OCI-LY7 (cell line): ENCODE results near the gene MRPL50. TPM values are rescaled to one million over a fixed set of nuclear protein-coding genes. Genes with fewer than 3 reads are reported as not detected.

Source experiments
- BruUV-seq: library from RNA; stranded (reverse); fragments of 400-500 nt; replicated peaks from 2 replicates; lab custom pipeline; 2021; lab: Mats Ljungman, UMichigan
- CTCF ChIA-PET: fragments of 300-600 bp; sonication (Branson Sonifier 250); formaldehyde crosslinking; loops from one replicate; lab custom pipeline; 2022; ENCODE audit warnings: antibody characterized with exemption; ENCODE audit not compliant: unreplicated experiment; lab: Charles Lee
- POLR2A ChIA-PET: fragments of 300-600 bp; sonication (Branson Sonifier 250); formaldehyde crosslinking; loops from one replicate; lab custom pipeline; 2022; ENCODE audit warnings: antibody characterized with exemption; lab: Charles Lee
- DNase-seq: peaks from one replicate; pipeline ENCODE4 v3.0.0-alpha.2; 2015; ENCODE audit warnings: low spot score
- H2AFZ ChIP-seq: fragments of 200-600 bp; sonication (generic), shearing (Covaris generic); 2 replicates; pipeline ENCODE4 v1.6.1; 2014; ENCODE audit warnings: mild to moderate bottlenecking, antibody characterized with exemption, low read length, moderate library complexity
- H3K27ac ChIP-seq: fragments of 200-600 bp; sonication (generic); 2 replicates; pipeline ENCODE4 v1.5.1; 2014; ENCODE audit warnings: mixed run types, low read depth, mild to moderate bottlenecking, moderate library complexity, low read length, inconsistent platforms; ENCODE audit not compliant: poor library complexity, severe bottlenecking
- H3K36me3 ChIP-seq: fragments of 200-600 bp; sonication (generic); 2 replicates; pipeline ENCODE4 v1.6.1; 2014; ENCODE audit warnings: mild to moderate bottlenecking, antibody characterized with exemption, low read length, moderate library complexity, mixed read lengths; ENCODE audit not compliant: insufficient read depth
- H3K4me1 ChIP-seq: fragments of 200-600 bp; sonication (generic); 2 replicates; pipeline ENCODE4 v1.5.1; 2014; ENCODE audit warnings: mild to moderate bottlenecking, low read length; ENCODE audit not compliant: insufficient read depth, poor library complexity, severe bottlenecking
- H3K4me2 ChIP-seq: fragments of 200-600 bp; sonication (generic); 2 replicates; pipeline ENCODE4 v1.6.1; 2014; ENCODE audit warnings: mild to moderate bottlenecking, low read length
- H3K4me3 ChIP-seq: fragments of 200-600 bp; sonication (generic); 2 replicates; pipeline ENCODE4 v1.5.1; 2014; ENCODE audit warnings: mild to moderate bottlenecking, low read depth, low read length; ENCODE audit not compliant: poor library complexity, severe bottlenecking
- H3K79me2 ChIP-seq: fragments of 200-600 bp; sonication (generic); 2 replicates; pipeline ENCODE4 v1.6.1; 2016; ENCODE audit warnings: low read depth, mild to moderate bottlenecking, low read length, moderate library complexity, mixed read lengths; ENCODE audit not compliant: insufficient read depth
- H3K9me2 ChIP-seq: fragments of 200-600 bp; sonication (generic); 2 replicates; pipeline ENCODE4 v1.6.1; 2016; ENCODE audit warnings: mild to moderate bottlenecking, low read length, mixed read lengths; ENCODE audit not compliant: insufficient read depth
- H3K9me3 ChIP-seq: fragments of 200-600 bp; sonication (generic); 2 replicates; pipeline ENCODE4 v1.6.1; 2014; ENCODE audit warnings: mild to moderate bottlenecking, mixed run types, low read length, mixed read lengths
- H4K20me1 ChIP-seq: fragments of 200-600 bp; sonication (generic); 2 replicates; pipeline ENCODE4 v1.6.1; 2014; ENCODE audit warnings: mild to moderate bottlenecking, antibody characterized with exemption, low read length, moderate library complexity, mixed read lengths; ENCODE audit not compliant: insufficient read depth
- CTCF ChIP-seq: fragments of 200-600 bp; sonication (generic); conservative IDR thresholded peaks from 2 replicates; pipeline ENCODE4 v1.5.1; 2014; ENCODE audit warnings: mild to moderate bottlenecking, antibody characterized with exemption, low read length, moderate library complexity, mixed read lengths
- EZH2phosphoT487 ChIP-seq: fragments of 200-600 bp; sonication (generic); IDR thresholded peaks from 2 replicates; pipeline ENCODE4 v1.6.1; 2018; ENCODE audit warnings: low read depth, borderline replicate concordance, mild to moderate bottlenecking, mixed run types, antibody characterized with exemption, low read length, moderate library complexity, mixed read lengths
- intact Hi-C: fragments of 100-400 bp; cut with micrococcal nuclease; formaldehyde crosslinking; loops from one replicate; pipeline ENCODE4 v1.10.0; 2022; ENCODE audit not compliant: unreplicated experiment
- total RNA-seq, 2 experiments: library from RNA; depleted of rRNA in 1 of 2; stranded (reverse); fragments of >200 nt in 1 of 2; shearing (Covaris generic) in 1 of 2; gene quantifications; 2 replicates each; pipeline ENCODE4 v1.2.3, GENCODE V29; 2014 to 2022

The MRPL50 gene
- total RNA-seq, 2 experiments from 2014 or later, result 12.8 to 18.5 TPM

- no peaks in the 10 kb centered on the region for H3K4me1 ChIP-seq
- no peak overlapping the region for H2AFZ ChIP-seq
- ChIA-PET POLR2A (interaction anchor here (0.6 to 0.9 kb wide), 6 partner anchors 11 to 831 kb away, joined by 3 to 6 read pairs (median 3); partner anchors contain the start of gene ALDOB), CTCF (no interaction called here)
- no TSS peak for BruUV-seq
- no peaks in the 10 kb centered on the region for H3K36me3 ChIP-seq
- no peaks in the 10 kb centered on the region for H3K9me3 ChIP-seq
- no peaks in the 10 kb centered on the region for H3K79me2 ChIP-seq
- H3K27ac ChIP-seq, result no peak overlapping the region
- intact Hi-C loops, result no loop called here
- DNase-seq, result no peak
- H3K9me2 ChIP-seq, result 0 out of 2 replicates have a peak, but pooled peaks cover 7% of the 10 kb centered on the region
- no peak overlapping the region for H3K4me2 ChIP-seq
- H4K20me1 ChIP-seq, result no peaks in the 10 kb centered on the region
- no peak overlapping the region for H3K4me3 ChIP-seq
- TF ChIP-seq CTCF (no peak), EZH2phosphoT487 (no peak)
These were observed 25.9 kb downstream of the MRPL50 start for GRCh38 chr9:101372327-101373118.

GRCh38 chr9:101371813-101372212, 26.6 kb downstream of the MRPL50 start:
- BruUV-seq, result no TSS peak
- H3K36me3 ChIP-seq, result no peaks in the 10 kb centered on the region

More at GRCh38 chr9:101371813-101372212, 26.6 kb downstream of the MRPL50 start:
- Histone ChIP-seq H3K27ac (no peak overlapping the region), H2AFZ (no peak overlapping the region), H4K20me1 (no peaks in the 10 kb centered on the region), H3K4me3 (no peak overlapping the region), H3K4me2 (no peak overlapping the region), H3K9me3 (no peaks in the 10 kb centered on the region), H3K4me1 (no peaks in the 10 kb centered on the region), H3K79me2 (no peaks in the 10 kb centered on the region), H3K9me2 (0 out of 2 replicates have a peak, but pooled peaks cover 2% of the 10 kb centered on the region)
- intact Hi-C loops, result no loop called here
- POLR2A ChIA-PET, result interaction anchor here (0.7 to 0.9 kb wide), 2 partner anchors 12 to 64 kb away, joined by 3 to 6 read pairs; partner anchors contain the start of gene ALDOB
- CTCF ChIA-PET, result no interaction called here
- DNase-seq, result no peak
- TF ChIP-seq EZH2phosphoT487 (no peak), CTCF (no peak)
